Effector memory CD8-positive, alpha-beta T cell (primary cell): ENCODE results near the gene TNFRSF19.

Experiments used
- ATAC-seq: fragments of 150-1000 bp; cut with Tn5 transposase; replicated peaks from 2 replicates; pipeline ENCODE4 v1.10.0; 2021; ENCODE audit warnings: mild to moderate bottlenecking, moderate library complexity
- DNase-seq, 3 experiments: peaks; one replicate each; pipeline ENCODE4 v3.0.0; 2021
- H3K27ac Mint-ChIP-seq, 2 donors: one replicate each; pipeline ENCODE4 v1.8.0; 2022; ENCODE audit warnings: mild to moderate bottlenecking in 2 of 2, mixed read lengths in 2 of 2, moderate library complexity in 2 of 2
- H3K27me3 Mint-ChIP-seq, 2 donors: one replicate each; pipeline ENCODE4 v1.8.0; 2022; ENCODE audit warnings: mixed read lengths in 2 of 2
- H3K36me3 Mint-ChIP-seq: one replicate; pipeline ENCODE4 v1.8.0; 2022; ENCODE audit warnings: mild to moderate bottlenecking, moderate library complexity, mixed read lengths; ENCODE audit not compliant: insufficient read depth
- H3K4me1 Mint-ChIP-seq, 2 donors: one replicate each; pipeline ENCODE4 v1.8.0; 2022; ENCODE audit warnings: low read depth in 2 of 2, mixed read lengths in 2 of 2
- H3K4me3 Mint-ChIP-seq, 2 donors: one replicate each; pipeline ENCODE4 v1.8.0; 2022; ENCODE audit warnings: mild to moderate bottlenecking in 2 of 2, mixed read lengths in 2 of 2, moderate library complexity in 2 of 2
- H3K9me3 Mint-ChIP-seq, 2 donors: one replicate each; pipeline ENCODE4 v1.8.0; 2022; ENCODE audit warnings: mixed read lengths in 2 of 2

The TNFRSF19 gene

DNA sequence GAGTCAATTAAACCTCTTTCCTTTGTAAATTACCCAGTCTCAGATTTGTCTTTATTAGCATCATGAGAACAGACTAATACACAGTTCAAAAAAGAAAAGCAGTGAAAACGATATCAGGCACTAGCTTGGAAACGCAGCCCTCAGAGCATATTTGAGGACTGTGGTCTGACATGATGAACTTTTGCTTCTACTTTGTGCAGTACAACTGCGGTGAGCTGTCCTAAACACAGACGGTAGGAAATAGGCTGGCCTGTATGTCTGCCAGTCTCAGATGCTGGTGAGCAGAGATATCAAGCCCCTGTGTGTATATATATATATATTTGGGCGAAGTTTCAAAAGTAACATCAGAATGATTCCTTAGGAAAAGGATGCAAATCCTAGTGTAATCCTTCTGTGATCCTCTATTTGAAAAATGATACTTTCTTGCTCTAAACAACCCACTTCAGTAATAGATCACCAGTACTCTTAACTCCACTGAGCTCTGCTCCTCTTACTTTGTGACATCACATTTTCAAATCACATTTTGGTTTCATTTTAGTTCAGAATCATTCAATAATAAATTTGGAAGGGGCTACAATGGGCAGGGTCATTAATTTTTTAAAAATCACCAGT lies 74.4 kb downstream of the TNFRSF19 start:
- Mint-ChIP-seq H3K4me1 (no peaks in the 10 kb centered on the region), H3K27ac (no peak overlapping the region), H3K9me3 (no peaks in the 10 kb centered on the region), H3K36me3 (no peaks in the 10 kb centered on the region), H3K4me3 (no peak overlapping the region), H3K27me3 (peaks cover 39 to 40% of the 10 kb centered on the region in 2 donors)
- ATAC-seq: no peak
- no peak for DNase-seq

DNA sequence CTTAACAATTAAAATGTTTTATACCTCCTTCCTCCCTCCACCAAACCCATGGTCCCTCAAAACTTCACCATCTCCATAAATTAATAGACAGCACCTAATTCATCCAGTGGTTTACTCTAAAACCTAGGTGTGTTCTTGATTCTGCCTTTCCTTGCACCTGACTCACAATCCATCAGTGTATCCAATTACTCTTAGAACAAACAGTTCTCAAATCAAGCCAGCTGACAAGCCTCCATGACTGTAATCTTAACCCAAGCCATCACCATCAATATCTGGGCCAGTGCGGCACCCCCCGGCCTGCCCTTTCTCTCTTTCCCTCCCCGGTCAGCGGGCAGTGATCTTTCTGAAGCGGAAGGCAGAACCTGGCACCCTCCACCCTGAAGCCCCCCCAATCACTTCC lies 75.6 kb downstream of the TNFRSF19 start:
- H3K9me3 Mint-ChIP-seq: no peaks in the 10 kb centered on the region
- H3K36me3 Mint-ChIP-seq: no peaks in the 10 kb centered on the region
- ATAC-seq (no peak), DNase-seq (no peak)
- peaks cover 48 to 52% of the 10 kb centered on the region in 2 donors for H3K27me3 Mint-ChIP-seq
- H3K4me1 Mint-ChIP-seq: no peaks in the 10 kb centered on the region
- no peak overlapping the region for H3K27ac Mint-ChIP-seq
- no peak overlapping the region for H3K4me3 Mint-ChIP-seq

DNA sequence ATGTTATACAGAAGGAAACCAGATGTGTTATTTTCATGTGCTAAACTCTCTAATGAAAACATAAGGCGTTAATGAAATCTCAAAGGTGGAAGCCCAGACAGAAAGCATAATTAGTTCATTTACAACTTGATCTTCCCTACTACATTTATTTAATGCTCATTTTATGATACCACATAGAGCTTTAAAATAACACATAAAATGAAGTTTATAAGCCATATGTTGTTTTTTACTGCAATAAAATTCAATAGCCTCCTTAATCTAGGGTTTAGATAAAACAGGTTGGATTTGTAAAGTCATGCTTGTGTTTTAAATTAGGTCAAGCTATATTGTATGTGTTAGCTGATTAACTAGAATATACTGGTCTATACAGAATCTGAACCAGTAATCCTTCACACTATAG lies 81.2 kb downstream of the TNFRSF19 start:
- no peak overlapping the region for H3K27ac Mint-ChIP-seq
- H3K4me1 Mint-ChIP-seq: peaks cover 0 to 20% of the 10 kb centered on the region in 2 donors
- DNase-seq (no peak), ATAC-seq (no peak)
- H3K36me3 Mint-ChIP-seq: no peaks in the 10 kb centered on the region
- peaks cover 35 to 50% of the 10 kb centered on the region in 2 donors for H3K27me3 Mint-ChIP-seq
- no peak overlapping the region for H3K4me3 Mint-ChIP-seq
- H3K9me3 Mint-ChIP-seq: no peaks in the 10 kb centered on the region

DNA sequence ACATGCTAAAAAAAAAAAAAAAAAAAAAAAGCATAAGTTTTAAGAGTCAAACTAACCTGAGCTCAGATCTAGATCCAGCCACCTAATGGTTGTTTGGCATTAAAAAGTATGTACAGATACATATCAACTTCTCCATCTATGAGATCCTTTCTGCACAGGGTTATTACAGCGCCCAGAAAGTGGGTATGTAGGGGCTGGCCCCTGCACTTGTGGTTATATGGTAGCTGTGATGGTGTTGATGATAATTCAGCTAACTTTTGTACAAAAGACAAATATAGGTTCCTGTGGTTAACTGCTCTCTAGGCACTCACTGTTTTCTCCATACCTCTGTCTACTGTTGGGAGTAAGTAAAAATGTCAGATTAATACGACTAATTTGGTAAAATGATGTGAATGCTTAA lies 81.7 kb downstream of the TNFRSF19 start:
- H3K4me3 Mint-ChIP-seq: peak overlapping the region in 1 of 2 donors; percentile 51
- peak; percentile 88 for ATAC-seq
- H3K9me3 Mint-ChIP-seq: no peaks in the 10 kb centered on the region
- H3K27ac Mint-ChIP-seq: no peak overlapping the region
- peaks cover 0 to 20% of the 10 kb centered on the region in 2 donors for H3K4me1 Mint-ChIP-seq
- H3K27me3 Mint-ChIP-seq: peaks cover 32 to 50% of the 10 kb centered on the region in 2 donors
- H3K36me3 Mint-ChIP-seq: no peaks in the 10 kb centered on the region
- peak in 2 of 3 experiments; percentile 6 to 9 for DNase-seq

DNA sequence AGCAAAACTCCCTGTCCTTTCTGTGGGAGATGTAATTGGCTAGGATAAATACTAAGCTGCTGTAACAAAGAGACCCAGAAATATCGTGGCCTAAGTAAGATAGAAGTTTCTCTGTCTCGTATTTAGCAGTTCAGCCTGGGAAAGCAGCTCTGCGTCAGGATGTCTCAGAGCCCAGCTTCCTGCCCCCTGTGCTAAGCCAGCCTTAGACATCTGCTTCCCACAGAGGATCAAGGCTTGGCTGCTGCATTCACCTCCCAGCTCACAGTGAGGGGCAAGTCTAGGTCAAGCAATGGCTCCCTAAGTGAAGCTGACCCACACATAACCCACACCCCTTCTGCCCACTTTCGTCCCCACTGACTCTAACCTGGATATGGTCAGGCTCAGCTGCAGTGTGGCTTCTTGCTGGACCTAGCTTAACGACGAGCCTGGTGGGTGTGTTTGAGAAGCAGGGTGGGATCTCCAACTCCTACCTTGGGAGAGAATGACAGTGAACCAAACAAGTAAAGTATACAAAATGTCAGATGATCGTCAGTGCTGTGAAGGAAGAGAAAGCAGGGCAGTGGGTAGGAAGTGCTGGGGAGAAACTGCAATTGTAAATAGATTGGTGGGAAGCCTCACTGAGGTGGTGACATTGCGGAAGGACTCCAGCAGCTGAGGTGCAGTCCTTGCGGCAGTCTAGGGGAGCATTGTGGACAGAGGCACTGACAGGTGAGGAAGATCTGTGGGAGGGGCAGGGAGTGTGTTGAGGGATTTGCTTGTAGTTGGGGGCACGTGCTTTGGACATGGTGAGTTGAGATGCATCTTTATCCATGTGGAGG lies 82.9 kb downstream of the TNFRSF19 start:
- peak; percentile 65 for ATAC-seq
- Mint-ChIP-seq H3K27ac (peak overlapping the region in 1 of 2 donors; percentile 57), H3K27me3 (peaks cover 29 to 49% of the 10 kb centered on the region in 2 donors)

DNA sequence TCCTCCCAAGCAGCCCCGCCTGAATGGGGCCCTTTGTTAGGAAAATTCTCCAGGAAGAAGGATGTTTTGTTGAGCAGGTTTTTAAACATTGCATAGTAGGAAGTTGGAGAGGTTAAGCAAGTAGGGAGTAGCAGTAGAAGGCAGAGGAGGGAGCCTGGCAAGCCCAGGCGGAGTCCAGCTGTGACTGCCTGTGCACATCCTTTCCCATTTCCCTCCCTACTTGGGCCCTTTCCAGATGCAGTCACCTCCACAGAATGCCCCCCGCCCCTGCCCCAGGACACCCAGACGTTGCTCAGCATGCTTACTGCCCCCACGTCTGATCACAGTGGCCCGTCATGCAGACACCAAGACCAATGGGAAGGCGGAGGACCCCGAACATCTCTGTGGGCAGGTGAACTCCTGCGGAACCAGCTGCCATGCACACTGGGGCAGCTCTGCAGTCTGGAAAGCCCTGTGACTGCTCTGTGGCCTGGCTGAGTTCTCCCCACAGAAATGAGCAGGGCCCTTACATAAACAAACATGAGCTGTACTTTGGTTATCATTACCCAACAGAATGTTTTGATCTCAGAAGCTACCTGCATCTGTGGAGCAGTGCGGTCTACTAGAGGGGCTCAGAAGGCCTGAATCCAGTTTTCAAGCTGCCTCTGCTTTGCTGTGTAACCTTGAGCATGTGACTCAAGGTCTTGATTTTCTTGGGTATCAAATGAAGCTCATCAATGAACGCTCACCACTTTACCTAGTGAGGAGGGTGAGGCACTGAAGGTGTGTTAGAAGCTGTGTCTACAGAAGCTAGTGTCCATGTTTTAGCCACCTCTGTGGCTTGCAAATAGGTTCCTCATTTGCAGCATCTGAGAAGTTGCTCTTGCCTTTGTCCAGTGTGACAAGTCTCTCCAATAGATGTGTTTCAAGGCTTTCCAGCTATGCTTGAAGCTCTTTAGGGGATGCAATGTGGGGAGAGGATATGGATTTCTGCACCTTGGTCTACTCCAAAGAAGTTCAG lies 84.2 kb downstream of the TNFRSF19 start:
- H3K27me3 Mint-ChIP-seq: peaks cover 17 to 43% of the 10 kb centered on the region in 2 donors
- peaks cover 0 to 20% of the 10 kb centered on the region in 2 donors for H3K4me1 Mint-ChIP-seq
- no peaks in the 10 kb centered on the region for H3K36me3 Mint-ChIP-seq
- H3K9me3 Mint-ChIP-seq: no peaks in the 10 kb centered on the region
- no peak for ATAC-seq
- H3K4me3 Mint-ChIP-seq: no peak overlapping the region
- H3K27ac Mint-ChIP-seq: no peak overlapping the region
- no peak for DNase-seq

More for the DNA sequence above, 82.9 kb downstream of the TNFRSF19 start:
- Mint-ChIP-seq H3K36me3 (no peaks in the 10 kb centered on the region), H3K4me1 (peaks cover 0 to 20% of the 10 kb centered on the region in 2 donors), H3K9me3 (no peaks in the 10 kb centered on the region), H3K4me3 (peak overlapping the region in 1 of 2 donors; percentile 51)
- peak in 1 of 3 experiments; percentile 4 for DNase-seq

DNA sequence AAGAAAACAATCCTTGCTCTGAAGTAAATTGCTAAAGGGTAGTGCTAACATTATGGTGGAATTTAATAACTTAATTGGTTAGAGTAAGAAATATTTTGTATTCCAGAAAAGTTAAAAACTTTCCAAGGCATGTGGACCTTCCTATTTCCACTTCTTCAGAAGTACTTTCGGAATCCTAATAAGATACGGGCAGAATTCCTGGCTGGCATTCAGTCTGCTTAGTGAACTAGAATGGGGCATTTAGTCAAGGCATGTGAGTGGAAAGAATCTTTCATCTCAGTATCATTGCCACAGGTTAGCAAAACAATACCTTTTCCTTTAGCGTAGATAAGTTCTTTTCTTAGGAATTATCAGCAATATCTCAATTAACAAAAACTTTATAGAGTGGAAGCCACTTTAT lies 85.1 kb downstream of the TNFRSF19 start:
- Mint-ChIP-seq H3K4me3 (no peak overlapping the region), H3K9me3 (no peaks in the 10 kb centered on the region), H3K36me3 (no peaks in the 10 kb centered on the region), H3K27me3 (peaks cover 7 to 34% of the 10 kb centered on the region in 2 donors), H3K4me1 (peaks cover 0 to 20% of the 10 kb centered on the region in 2 donors), H3K27ac (no peak overlapping the region)
- no peak for DNase-seq
- ATAC-seq: no peak

DNA sequence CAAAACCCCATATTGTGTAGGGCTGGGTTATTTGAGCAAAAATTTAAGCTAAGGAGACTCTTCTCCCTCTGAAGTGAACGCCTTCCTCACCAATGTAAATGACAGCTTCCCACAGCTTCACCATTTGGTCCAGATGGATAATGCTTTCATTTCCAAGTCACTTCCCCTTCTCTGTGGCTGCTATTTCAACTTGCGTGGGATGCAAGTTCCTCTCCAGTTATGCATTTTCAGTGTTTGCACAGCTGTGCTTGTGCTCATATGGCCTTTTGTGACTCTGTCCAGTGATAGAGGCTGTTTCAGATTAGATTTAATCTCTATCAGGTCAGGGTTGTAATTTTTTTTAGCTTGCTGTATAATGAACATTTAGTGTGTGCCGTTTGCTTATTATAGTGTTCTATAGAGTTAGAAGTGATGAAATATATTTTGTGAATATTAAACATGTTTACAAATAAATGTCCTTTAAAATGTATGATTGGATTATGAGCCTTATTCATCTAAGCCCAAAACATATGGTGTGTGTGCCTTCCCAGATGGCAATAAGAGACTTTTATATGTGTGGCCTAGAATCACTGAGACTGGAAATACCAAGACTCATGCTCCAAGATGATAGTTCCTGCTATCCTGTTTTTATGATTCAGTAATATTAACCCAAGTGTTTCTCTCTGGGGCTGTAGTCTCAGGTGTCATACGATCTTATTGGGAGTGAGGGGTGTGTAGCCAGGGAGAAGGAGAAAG lies 86.6 kb downstream of the TNFRSF19 start:
- Mint-ChIP-seq H3K4me3 (no peak overlapping the region), H3K4me1 (peaks cover 0 to 20% of the 10 kb centered on the region in 2 donors), H3K27ac (no peak overlapping the region), H3K27me3 (peaks cover 6 to 29% of the 10 kb centered on the region in 2 donors), H3K36me3 (no peaks in the 10 kb centered on the region), H3K9me3 (no peaks in the 10 kb centered on the region)
- ATAC-seq: no peak
- DNase-seq: no peak

DNA sequence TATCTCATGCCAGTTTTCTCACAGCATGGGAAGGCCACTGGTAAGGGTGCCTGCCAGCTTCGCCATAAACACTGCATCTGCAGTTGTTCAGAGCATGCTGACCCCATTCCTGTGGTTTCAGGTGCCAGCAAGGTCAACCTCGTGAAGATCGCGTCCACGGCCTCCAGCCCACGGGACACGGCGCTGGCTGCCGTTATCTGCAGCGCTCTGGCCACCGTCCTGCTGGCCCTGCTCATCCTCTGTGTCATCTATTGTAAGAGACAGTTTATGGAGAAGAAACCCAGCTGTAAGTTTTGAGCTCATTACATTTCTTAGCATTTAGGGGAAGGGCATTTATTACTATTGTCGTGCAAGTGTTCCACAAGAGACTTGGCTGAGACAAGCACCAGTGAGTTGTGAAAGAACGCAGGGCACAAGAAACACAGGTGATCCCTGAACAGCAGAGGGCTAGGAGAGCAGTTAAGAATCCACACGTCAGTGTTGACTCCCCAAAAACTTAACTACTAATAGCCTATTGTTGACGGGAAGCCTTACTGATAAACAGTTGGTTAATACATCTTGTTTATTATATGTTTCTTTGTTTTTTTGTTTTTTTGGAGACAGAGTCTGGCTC lies 88.8 kb downstream of the TNFRSF19 start:
- Mint-ChIP-seq H3K36me3 (no peaks in the 10 kb centered on the region), H3K27me3 (peaks cover 6 to 32% of the 10 kb centered on the region in 2 donors), H3K4me1 (no peaks in the 10 kb centered on the region), H3K4me3 (no peak overlapping the region), H3K27ac (no peak overlapping the region), H3K9me3 (no peaks in the 10 kb centered on the region)
- DNase-seq: no peak
- ATAC-seq: no peak

DNA sequence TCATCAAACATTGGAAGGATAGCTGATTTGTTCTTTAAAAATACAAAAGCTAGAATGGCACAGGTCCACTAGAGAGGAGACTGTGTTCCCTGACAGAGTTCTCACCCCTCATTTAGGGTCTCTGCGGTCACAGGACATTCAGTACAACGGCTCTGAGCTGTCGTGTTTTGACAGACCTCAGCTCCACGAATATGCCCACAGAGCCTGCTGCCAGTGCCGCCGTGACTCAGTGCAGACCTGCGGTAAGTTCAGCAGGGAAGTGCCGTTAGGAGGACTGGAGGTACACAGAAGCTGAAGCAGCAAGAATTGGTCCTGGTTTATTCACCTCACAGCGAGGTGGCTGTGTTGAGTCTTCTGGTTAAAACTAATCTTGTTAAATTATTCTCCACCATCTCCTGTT lies 90.0 kb downstream of the TNFRSF19 start:
- Mint-ChIP-seq H3K36me3 (no peaks in the 10 kb centered on the region), H3K27me3 (peaks cover 7 to 40% of the 10 kb centered on the region in 2 donors), H3K4me1 (no peaks in the 10 kb centered on the region), H3K27ac (no peak overlapping the region), H3K9me3 (no peaks in the 10 kb centered on the region), H3K4me3 (no peak overlapping the region)
- DNase-seq (no peak), ATAC-seq (no peak)

DNA sequence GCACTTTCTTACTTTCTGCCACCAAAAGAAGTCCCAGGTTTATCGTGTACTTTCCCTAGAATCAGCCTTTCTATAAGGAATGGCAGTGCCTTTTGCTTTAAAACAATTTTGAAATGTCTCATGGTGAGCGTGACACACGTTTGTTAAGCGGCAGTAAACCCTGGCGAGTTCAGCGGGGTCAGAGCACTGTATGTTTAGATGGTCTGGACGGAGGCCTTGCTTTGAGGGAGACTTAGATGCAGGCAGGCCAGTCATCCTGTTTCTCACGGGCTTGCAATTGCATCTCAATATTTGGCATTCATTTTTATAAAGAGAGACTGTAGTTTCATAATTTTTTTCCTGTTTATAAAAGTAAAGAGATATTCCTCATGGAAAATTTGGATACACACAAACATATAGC lies 96.4 kb downstream of the TNFRSF19 start:
- H3K4me3 Mint-ChIP-seq: no peak overlapping the region
- H3K27me3 Mint-ChIP-seq: peaks cover 27 to 44% of the 10 kb centered on the region in 2 donors
- no peaks in the 10 kb centered on the region for H3K4me1 Mint-ChIP-seq
- DNase-seq: no peak
- no peak overlapping the region for H3K27ac Mint-ChIP-seq
- no peaks in the 10 kb centered on the region for H3K9me3 Mint-ChIP-seq
- no peak for ATAC-seq
- H3K36me3 Mint-ChIP-seq: no peaks in the 10 kb centered on the region

DNA sequence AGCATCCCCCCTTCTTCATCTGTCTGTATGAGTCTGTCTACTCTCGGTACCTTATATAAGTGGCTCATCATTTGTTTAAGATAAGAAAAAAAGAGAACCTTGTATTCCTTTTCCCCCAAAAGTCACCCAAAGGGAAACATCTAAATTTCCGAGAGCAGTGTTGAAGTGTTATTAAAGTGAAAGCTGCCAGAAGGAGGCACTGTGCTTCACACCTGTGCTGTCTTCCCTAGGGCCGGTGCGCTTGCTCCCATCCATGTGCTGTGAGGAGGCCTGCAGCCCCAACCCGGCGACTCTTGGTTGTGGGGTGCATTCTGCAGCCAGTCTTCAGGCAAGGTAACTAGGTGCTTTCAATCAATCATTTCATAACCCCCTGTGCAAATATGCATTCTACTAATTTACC lies 97.5 kb downstream of the TNFRSF19 start:
- Mint-ChIP-seq H3K27ac (no peak overlapping the region), H3K27me3 (peaks cover 27 to 42% of the 10 kb centered on the region in 2 donors), H3K36me3 (no peaks in the 10 kb centered on the region), H3K4me3 (no peak overlapping the region), H3K4me1 (no peaks in the 10 kb centered on the region), H3K9me3 (no peaks in the 10 kb centered on the region)
- DNase-seq (no peak), ATAC-seq (no peak)
